Parathyroid adenoma (tissue), 2 donors: ENCODE results near the gene EEPD1.
"Not testable (repeated sequence)": the region's sequence is repeated elsewhere in the genome, so short reads cannot be mapped to it uniquely, and the experiment has no call there.

Experiments used
- H2AFZ ChIP-seq: fragments of 300-600 bp; sonication (generic); one replicate; pipeline ENCODE4 v1.7.0; 2017; ENCODE audit warnings: antibody characterized with exemption, mild to moderate bottlenecking
- H3K27ac ChIP-seq: fragments of 300-600 bp; sonication (generic); one replicate; pipeline ENCODE4 v1.7.0; 2017
- H3K27me3 ChIP-seq: fragments of 300-600 bp; sonication (generic); one replicate; pipeline ENCODE4 v1.7.0; 2017; ENCODE audit warnings: low read length; ENCODE audit not compliant: control insufficient read depth, insufficient read depth
- H3K36me3 ChIP-seq: fragments of 300-600 bp; sonication (generic); one replicate; pipeline ENCODE4 v1.7.0; 2017; ENCODE audit warnings: low read length; ENCODE audit not compliant: control insufficient read depth, insufficient read depth
- H3K4me1 ChIP-seq: fragments of 300-600 bp; sonication (generic); one replicate; pipeline ENCODE4 v1.7.0; 2017; ENCODE audit warnings: control low read depth
- H3K4me2 ChIP-seq: fragments of 300-600 bp; sonication (generic); one replicate; pipeline ENCODE4 v1.7.0; 2017; ENCODE audit warnings: low read length
- H3K4me3 ChIP-seq: fragments of 300-600 bp; sonication (generic); one replicate; pipeline ENCODE4 v1.7.0; 2017; ENCODE audit warnings: low read depth, low read length
- H3K79me2 ChIP-seq: fragments of 300-600 bp; sonication (generic); one replicate; pipeline ENCODE4 v1.7.0; 2017; ENCODE audit warnings: control low read depth
- H3K9ac ChIP-seq: fragments of 300-600 bp; sonication (generic); one replicate; pipeline ENCODE4 v1.7.0; 2017; ENCODE audit warnings: mild to moderate bottlenecking
- H3K9me3 ChIP-seq: fragments of 300-600 bp; sonication (generic); one replicate; pipeline ENCODE4 v1.7.0; 2017; ENCODE audit warnings: low read length; ENCODE audit not compliant: control insufficient read depth
- TF ChIP-seq, protein P1 (sequence below): fragments of 300-600 bp; sonication (generic); IDR thresholded peaks from one replicate; pipeline ENCODE4 v1.7.0; 2017; ENCODE audit warnings: antibody characterized with exemption, mild to moderate bottlenecking
- donor health status: primary hyperparathyroidism.

Gene EEPD1

DNA sequence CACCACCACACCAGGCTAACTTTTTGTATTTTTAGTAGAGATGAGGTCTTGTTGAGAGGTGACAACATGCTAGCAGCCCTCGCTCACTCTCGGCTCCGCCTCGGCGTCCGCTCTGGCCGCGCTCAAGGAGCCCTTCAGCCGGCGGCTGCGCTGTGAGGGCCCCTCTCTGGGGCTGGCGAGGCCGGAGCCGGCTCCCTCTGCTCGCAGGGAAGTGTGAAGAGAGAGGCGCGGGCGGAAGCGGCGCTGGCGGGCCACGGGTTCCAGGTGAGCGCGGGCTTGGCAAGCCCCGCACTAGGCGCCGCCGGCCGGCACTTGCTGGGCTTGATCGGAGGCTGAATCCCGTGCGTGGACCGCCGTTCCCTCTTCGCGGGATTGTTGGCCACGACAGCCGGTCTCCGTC is 83.0 kb downstream of the EEPD1 start:
- Histone ChIP-seq H3K4me3 (no peak overlapping the region), H3K27ac (no peak overlapping the region), H3K36me3 (no peaks in the 10 kb centered on the region), H2AFZ (peak overlapping the region; percentile 51), H3K9me3 (no peaks in the 10 kb centered on the region), H3K79me2 (no peaks in the 10 kb centered on the region), H3K4me2 (no peak overlapping the region), H3K9ac (no peak overlapping the region), H3K27me3 (no peaks in the 10 kb centered on the region), H3K4me1 (no peaks in the 10 kb centered on the region)
- TF ChIP-seq, protein P1, sequence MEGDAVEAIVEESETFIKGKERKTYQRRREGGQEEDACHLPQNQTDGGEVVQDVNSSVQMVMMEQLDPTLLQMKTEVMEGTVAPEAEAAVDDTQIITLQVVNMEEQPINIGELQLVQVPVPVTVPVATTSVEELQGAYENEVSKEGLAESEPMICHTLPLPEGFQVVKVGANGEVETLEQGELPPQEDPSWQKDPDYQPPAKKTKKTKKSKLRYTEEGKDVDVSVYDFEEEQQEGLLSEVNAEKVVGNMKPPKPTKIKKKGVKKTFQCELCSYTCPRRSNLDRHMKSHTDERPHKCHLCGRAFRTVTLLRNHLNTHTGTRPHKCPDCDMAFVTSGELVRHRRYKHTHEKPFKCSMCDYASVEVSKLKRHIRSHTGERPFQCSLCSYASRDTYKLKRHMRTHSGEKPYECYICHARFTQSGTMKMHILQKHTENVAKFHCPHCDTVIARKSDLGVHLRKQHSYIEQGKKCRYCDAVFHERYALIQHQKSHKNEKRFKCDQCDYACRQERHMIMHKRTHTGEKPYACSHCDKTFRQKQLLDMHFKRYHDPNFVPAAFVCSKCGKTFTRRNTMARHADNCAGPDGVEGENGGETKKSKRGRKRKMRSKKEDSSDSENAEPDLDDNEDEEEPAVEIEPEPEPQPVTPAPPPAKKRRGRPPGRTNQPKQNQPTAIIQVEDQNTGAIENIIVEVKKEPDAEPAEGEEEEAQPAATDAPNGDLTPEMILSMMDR, result no peak

DNA sequence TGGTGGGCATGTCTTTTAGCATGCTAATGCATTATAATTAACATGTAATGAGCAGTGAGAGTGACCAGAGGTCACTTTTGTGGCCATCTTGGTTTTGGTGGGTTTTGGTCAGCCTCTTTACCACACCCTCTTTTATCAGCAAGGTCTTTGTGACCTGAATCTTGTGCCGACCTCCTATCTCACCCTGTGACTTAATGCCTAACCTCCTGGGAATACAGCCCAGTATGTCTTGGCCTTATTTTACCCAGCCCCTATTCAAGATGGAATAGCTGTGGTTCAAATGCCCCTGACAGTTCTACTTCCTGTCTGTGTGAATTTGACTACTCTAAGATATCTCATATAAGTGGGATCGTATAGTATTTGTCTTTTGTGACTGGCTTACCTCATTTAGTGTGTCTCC is 85.1 kb downstream of the EEPD1 start:
- H3K27ac ChIP-seq, result no peak overlapping the region
- no peaks in the 10 kb centered on the region for H3K9me3 ChIP-seq
- no peaks in the 10 kb centered on the region for H3K27me3 ChIP-seq
- no peak overlapping the region for H3K4me3 ChIP-seq
- H3K4me1 ChIP-seq, result no peaks in the 10 kb centered on the region
- TF ChIP-seq, protein P1, result no peak
- H3K79me2 ChIP-seq, result no peaks in the 10 kb centered on the region
- H3K9ac ChIP-seq, result no peak overlapping the region
- H3K36me3 ChIP-seq, result no peaks in the 10 kb centered on the region
- no peak overlapping the region for H3K4me2 ChIP-seq
- H2AFZ ChIP-seq, result no peak overlapping the region

DNA sequence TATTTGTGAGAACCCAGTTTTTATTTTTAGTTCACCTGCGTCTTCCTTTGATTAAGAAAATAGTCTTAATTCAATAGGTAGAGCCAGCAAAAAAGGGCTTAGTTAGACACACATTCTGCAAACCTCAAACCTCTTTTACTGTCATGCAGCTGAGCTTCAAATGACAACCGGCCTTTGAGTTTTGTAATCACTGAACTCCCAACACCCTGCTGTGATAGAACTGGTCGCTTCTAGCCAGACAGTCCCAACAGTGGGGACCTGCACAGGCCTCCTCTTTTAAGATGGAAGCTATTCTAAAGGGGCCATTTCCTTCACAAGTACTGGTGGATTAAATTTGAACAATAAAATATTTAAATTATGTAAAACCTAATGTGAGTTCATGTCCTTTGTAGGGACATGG is 90.3 kb downstream of the EEPD1 start:
- H3K79me2 ChIP-seq, H3K27me3 ChIP-seq, H3K4me3 ChIP-seq, H3K36me3 ChIP-seq, H2AFZ ChIP-seq, H3K27ac ChIP-seq, H3K9ac ChIP-seq, H3K9me3 ChIP-seq, H3K4me2 ChIP-seq, H3K4me1 ChIP-seq: not testable (repeated sequence)

DNA sequence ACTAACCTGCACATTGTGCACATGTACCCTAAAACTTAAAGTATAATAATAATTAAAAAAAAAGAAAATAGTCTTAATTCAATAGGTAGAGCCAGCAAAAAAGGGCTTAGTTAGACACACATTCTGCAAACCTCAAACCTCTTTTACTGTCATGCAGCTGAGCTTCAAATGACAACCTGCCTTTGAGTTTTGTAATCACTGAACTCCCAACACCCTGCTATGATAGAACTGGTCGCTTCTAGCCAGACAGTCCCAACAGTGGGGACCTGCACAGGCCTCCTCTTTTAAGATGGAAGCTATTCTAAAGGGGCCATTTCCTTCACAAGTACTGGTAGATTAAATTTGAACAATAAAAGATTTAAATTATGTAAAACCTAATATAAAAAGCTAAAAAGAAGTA is 90.9 kb downstream of the EEPD1 start:
- not testable (repeated sequence) for H3K4me2 ChIP-seq, H3K4me3 ChIP-seq, H3K79me2 ChIP-seq, H3K4me1 ChIP-seq, H3K9ac ChIP-seq, H3K9me3 ChIP-seq, H3K27ac ChIP-seq, H3K36me3 ChIP-seq, H3K27me3 ChIP-seq, H2AFZ ChIP-seq

DNA sequence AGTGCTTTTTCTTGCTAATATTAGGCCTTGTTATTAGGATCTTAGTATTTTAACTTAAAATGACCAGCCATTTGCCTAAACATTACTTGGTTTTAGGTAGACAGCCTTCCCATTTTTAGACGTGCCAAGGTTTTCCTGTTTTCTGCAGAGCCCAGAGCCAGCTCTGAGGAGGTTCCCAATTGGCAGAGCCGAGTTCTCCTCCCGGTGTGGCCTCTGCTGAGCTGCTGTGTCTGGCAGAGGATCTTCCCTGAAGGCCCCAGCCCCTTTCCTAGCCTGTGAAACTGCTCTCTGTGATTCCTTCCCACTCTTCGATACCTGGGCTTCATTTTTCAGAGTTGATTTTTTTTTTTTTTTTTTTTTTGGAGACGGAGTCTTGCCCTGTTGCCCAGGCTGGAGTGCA is 91.4 kb downstream of the EEPD1 start:
- H2AFZ ChIP-seq, result no peak overlapping the region
- H3K4me1 ChIP-seq, result no peaks in the 10 kb centered on the region
- H3K9me3 ChIP-seq, result no peaks in the 10 kb centered on the region
- H3K27me3 ChIP-seq, result no peaks in the 10 kb centered on the region
- H3K79me2 ChIP-seq, result no peaks in the 10 kb centered on the region
- H3K4me2 ChIP-seq, result no peak overlapping the region
- H3K36me3 ChIP-seq, result no peaks in the 10 kb centered on the region
- no peak overlapping the region for H3K27ac ChIP-seq
- H3K9ac ChIP-seq, result no peak overlapping the region
- TF ChIP-seq, protein P1, result no peak
- H3K4me3 ChIP-seq, result no peak overlapping the region

DNA sequence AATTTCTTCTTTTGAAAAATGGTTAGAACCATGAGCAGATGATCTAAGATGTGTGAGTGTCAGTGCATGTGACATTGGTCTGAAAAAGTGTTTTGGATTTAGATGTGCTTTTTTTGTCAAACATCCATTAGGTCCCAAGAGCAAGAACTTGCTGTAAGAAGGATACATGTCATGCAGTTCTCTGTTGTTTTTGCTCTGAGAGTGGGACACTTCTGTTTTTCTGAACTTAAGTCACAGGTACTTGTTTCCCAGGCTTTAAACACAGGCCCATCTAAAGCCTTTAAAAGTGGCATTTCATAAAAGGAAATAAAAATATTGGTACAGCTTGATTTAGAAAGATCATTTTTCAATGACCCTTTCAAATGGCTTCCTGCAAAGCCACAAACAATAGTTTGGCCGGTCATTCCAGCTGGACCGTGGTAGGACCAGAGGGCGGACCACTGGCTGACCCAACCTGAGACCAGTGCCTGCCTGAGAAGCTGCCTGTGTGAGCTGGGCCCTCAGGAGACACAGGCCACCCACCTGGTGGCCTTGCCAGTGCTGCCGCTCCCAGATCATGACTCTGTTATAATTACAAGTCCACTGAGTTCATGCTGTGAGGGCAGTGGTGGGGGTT is 92.7 kb downstream of the EEPD1 start:
- no peaks in the 10 kb centered on the region for H3K79me2 ChIP-seq
- no peak overlapping the region for H3K27ac ChIP-seq
- no peaks in the 10 kb centered on the region for H3K9me3 ChIP-seq
- TF ChIP-seq, protein P1, result no peak
- H3K4me2 ChIP-seq, result no peak overlapping the region
- H3K9ac ChIP-seq, result no peak overlapping the region
- H2AFZ ChIP-seq, result no peak overlapping the region
- no peaks in the 10 kb centered on the region for H3K27me3 ChIP-seq
- H3K4me1 ChIP-seq, result no peaks in the 10 kb centered on the region
- H3K4me3 ChIP-seq, result no peak overlapping the region
- H3K36me3 ChIP-seq, result no peaks in the 10 kb centered on the region
